PC-9 (cell line): ENCODE measurements around the gene SNX15.

Source experiments
- CTCF ChIP-seq: fragments of 200-600 bp; sonication (generic); conservative IDR thresholded peaks from 2 replicates; pipeline ENCODE4 v1.6.1; 2017; ENCODE audit warnings: mixed run types, antibody characterized with exemption, mild to moderate bottlenecking, moderate library complexity
- EZH2 ChIP-seq: fragments of 200-600 bp; sonication (generic); IDR thresholded peaks from 2 replicates; pipeline ENCODE4 v1.8.0; 2017; ENCODE audit warnings: antibody characterized with exemption, low read depth

GRCh38 chr11:65045061-65045460, 17.8 kb downstream of the SNX15 start:
- no peak for TF ChIP-seq EZH2
- TF ChIP-seq CTCF, result no peak
